Chondrocyte (in vitro differentiated cells): ENCODE results near the gene RAB17. TPM values are rescaled to one million over a fixed set of nuclear protein-coding genes. Genes with fewer than 3 reads are reported as not detected.

Experiments
- DNase-seq: peaks from one replicate; pipeline ENCODE4 v3.0.0; 2021; ENCODE audit warnings: mixed read lengths, low spot score
- H3K27ac Mint-ChIP-seq: one replicate; pipeline ENCODE4 v1.8.0; 2021; ENCODE audit warnings: mild to moderate bottlenecking, moderate library complexity, mixed read lengths; ENCODE audit not compliant: unreplicated experiment
- H3K27me3 Mint-ChIP-seq: 2 replicates; pipeline ENCODE4 v1.8.0; 2021; ENCODE audit warnings: low read depth, mixed read lengths
- H3K36me3 Mint-ChIP-seq: 2 replicates; pipeline ENCODE4 v1.8.0; 2021; ENCODE audit warnings: low read depth, mixed read lengths
- H3K4me1 Mint-ChIP-seq: 2 replicates; pipeline ENCODE4 v1.8.0; 2021; ENCODE audit warnings: low read depth, mild to moderate bottlenecking, mixed read lengths
- H3K4me3 Mint-ChIP-seq: one replicate; pipeline ENCODE4 v1.8.0; 2021; ENCODE audit warnings: mild to moderate bottlenecking, moderate library complexity, mixed read lengths; ENCODE audit not compliant: unreplicated experiment
- H3K9me3 Mint-ChIP-seq: 2 replicates; pipeline ENCODE4 v1.8.0; 2021; ENCODE audit warnings: low read depth, mixed read lengths
- CTCF ChIP-seq: fragments of 200-600 bp; sonication (generic); IDR thresholded peaks from 2 replicates; pipeline ENCODE4 v1.5.0; 2021; ENCODE audit warnings: antibody characterized with exemption, mild to moderate bottlenecking, moderate library complexity
- total RNA-seq: library from RNA; stranded (reverse); gene quantifications from 3 replicates; pipeline ENCODE4 v1.2.1, GENCODE V29; 2021

RAB17 gene
- total RNA-seq, 1 donor from 2014 or later: 0.25 TPM

DNA sequence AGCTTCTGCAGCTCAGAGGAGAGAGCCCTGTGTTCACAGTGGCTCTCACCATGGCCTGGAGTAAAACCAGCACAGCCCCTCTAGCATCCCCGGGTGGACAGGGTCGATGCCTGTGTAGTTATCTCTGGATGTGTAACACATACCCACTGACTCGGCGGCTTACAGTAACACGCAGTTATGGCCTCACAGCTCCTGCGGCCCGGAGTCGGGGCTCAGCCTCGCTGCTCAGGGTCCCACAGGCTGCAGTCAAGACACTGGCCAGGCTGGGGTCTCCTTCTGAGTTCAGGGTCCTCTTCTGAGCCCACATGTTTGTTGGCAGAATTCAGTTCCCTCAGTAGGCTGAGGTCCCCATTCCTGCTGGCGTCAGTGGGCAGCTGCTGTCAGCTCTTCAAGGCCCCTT is 2.5 kb upstream of the RAB17 start:
- no peak for TF ChIP-seq CTCF
- Mint-ChIP-seq H3K27me3 (no peaks in the 10 kb centered on the region), H3K9me3 (no peaks in the 10 kb centered on the region), H3K27ac (no peak overlapping the region), H3K36me3 (no peaks in the 10 kb centered on the region), H3K4me3 (no peak overlapping the region), H3K4me1 (peaks cover 42% of the 10 kb centered on the region)
- peak; percentile 67 for DNase-seq

DNA sequence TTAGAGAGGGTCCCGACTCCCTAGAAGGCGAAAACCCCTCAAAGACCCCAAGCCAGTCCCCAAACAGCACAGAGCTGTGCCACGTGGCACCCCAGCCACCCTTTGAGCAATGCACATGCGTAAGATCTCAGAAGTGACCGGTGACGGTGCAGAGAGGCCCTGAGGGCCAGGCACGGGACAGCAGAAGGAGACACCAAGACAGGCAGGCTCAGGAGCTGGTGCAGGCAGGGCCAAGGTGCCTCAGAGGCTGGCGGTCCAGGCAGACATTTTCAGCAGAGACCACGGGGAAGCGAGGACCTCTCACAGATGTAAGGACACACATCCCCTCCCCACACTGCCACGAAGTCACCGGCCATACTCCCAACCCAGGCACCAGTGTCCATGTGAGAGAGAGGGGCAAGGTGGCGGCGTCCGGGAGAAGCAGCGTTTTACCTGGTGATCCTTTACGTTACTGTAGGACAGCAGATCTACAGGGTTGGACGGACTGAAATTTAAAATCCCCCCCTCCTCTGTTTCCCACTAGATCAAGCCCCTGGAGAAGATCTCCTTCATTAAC is 2.0 kb upstream of the RAB17 start:
- Mint-ChIP-seq H3K9me3 (no peaks in the 10 kb centered on the region), H3K36me3 (no peaks in the 10 kb centered on the region), H3K4me3 (no peak overlapping the region), H3K27ac (no peak overlapping the region), H3K4me1 (peaks cover 42% of the 10 kb centered on the region), H3K27me3 (no peaks in the 10 kb centered on the region)
- TF ChIP-seq CTCF: no peak
- DNase-seq: peak; percentile 68

- peak overlapping the region; percentile 49 for H3K27ac Mint-ChIP-seq
- no peaks in the 10 kb centered on the region for H3K27me3 Mint-ChIP-seq
- peaks cover 42% of the 10 kb centered on the region for H3K4me1 Mint-ChIP-seq
- no peaks in the 10 kb centered on the region for H3K9me3 Mint-ChIP-seq
- no peak for TF ChIP-seq CTCF
- DNase-seq: no peak
- H3K4me3 Mint-ChIP-seq: peak overlapping the region; percentile 15
- H3K36me3 Mint-ChIP-seq: no peaks in the 10 kb centered on the region
These were observed 777 bp upstream of the RAB17 start for GRCh38 chr2:237591141-237591881.

- H3K27ac Mint-ChIP-seq: no peak overlapping the region
- H3K4me1 Mint-ChIP-seq: peaks cover 19% of the 10 kb centered on the region
- no peaks in the 10 kb centered on the region for H3K36me3 Mint-ChIP-seq
These were observed 2.4 kb downstream of the RAB17 start for GRCh38 chr2:237588044-237588696.

More at GRCh38 chr2:237588044-237588696, 2.4 kb downstream of the RAB17 start:
- Mint-ChIP-seq H3K9me3 (no peaks in the 10 kb centered on the region), H3K4me3 (no peak overlapping the region), H3K27me3 (no peaks in the 10 kb centered on the region)
- DNase-seq: no peak
- TF ChIP-seq CTCF: no peak
